Measurements from ENCODE around the gene VAMP5. TPM values are rescaled to one million over a fixed set of nuclear protein-coding genes. Genes with fewer than 3 reads are reported as not detected.
"Not testable (repeated sequence)": the region's sequence is repeated elsewhere in the genome, so short reads cannot be mapped to it uniquely, and the experiment has no call there.

VAMP5 gene
- total and polyA plus RNA-seq, 5 experiments from 2014 or later = 24.6 to 143 (median 135) TPM

GRCh38 chr2:85604568-85605339 is 20.5 kb downstream of the VAMP5 start:
- Mint-ChIP-seq H3K4me3 (peak overlapping the region in 7 of 10 donors; percentile 6 to 93 (median 50)), H3K27me3 (no peaks in the 10 kb centered on the region), H3K4me1 (peaks cover 24 to 54% (median 48%) of the 10 kb centered on the region in 4 donors), H3K36me3 (peaks cover 0 to 23% (median 4%) of the 10 kb centered on the region in 3 donors), H3K27ac (peak overlapping the region in 9 of 10 donors; percentile 3 to 67 (median 47)), H3K9me3 (no peaks in the 10 kb centered on the region)
- no peak for DNase-seq
- ATAC-seq = no peak
- POLR2A ChIA-PET = interaction anchor here (0.6 to 8.1 kb wide), 9 partner anchors 9 to 185 kb away, joined by 3 to 67 read pairs (median 5); partner anchors contain the start of genes RNF181, SH2D6, USP39 and VAMP5

DNA sequence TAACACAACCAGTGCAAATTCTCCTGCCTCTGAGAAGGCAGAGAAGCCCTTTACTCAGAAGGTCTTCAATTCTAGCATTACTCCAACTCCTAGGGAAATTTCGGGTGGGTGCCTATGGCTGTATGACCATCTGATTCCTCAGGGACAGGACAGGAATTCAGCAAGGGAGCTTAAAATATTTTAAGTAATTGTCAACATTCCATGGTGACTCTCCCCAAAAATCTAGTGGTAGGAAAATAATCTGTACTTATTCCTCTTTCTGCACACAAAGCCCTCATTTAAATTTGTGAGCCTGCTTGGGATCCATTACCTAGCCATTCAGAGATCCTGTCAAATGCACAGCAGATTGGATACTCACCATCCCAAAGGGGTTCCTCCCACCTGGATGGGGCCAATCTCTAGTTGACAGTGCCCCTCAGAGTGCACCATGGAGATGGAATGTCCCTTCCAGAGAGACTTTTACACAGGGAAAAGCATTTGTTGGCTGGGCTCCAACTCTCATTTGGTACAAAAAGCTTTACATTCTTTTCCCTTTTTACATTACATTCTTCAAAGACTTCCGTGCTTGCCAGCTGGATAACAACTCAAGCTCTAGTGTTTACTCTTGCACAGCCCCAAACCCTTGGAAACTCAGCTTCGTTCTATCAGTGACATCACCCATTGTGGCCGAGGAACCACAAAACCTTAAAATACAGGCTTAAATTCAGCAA is 21.3 kb downstream of the VAMP5 start:
- peak overlapping the region in 2 of 10 donors; percentile 45 to 59 for H3K27ac Mint-ChIP-seq
- POLR2A ChIA-PET = interaction anchor here (0.6 to 8.1 kb wide), 9 partner anchors 10 to 186 kb away, joined by 3 to 67 read pairs (median 5); partner anchors contain the start of genes MAT2A, RNF181, SH2D6 and USP39
- peaks cover 0 to 28% (median 4%) of the 10 kb centered on the region in 3 donors for H3K36me3 Mint-ChIP-seq
- H3K4me1 Mint-ChIP-seq = peaks cover 24 to 60% (median 51%) of the 10 kb centered on the region in 4 donors
- H3K27me3 Mint-ChIP-seq = no peaks in the 10 kb centered on the region
- ATAC-seq = no peak
- peak overlapping the region in 1 of 10 donors; percentile 55 for H3K4me3 Mint-ChIP-seq
- no peak for DNase-seq
- no peaks in the 10 kb centered on the region for H3K9me3 Mint-ChIP-seq

DNA sequence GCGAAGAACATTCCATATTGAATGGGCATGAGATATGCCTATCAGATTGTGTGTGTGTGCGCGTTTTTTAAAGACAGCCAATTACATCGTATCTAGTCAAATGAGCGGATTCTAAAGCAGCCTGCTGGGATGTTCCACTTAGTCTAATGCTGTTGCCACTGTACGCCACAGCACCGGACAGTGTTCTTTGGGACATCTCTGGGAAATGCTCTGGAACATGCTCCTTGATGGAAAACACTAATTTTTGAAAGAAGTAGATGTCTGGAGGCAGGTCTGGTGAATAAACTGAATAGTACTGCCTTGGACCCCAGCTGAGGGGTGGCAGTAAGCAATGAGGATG is 21.9 kb downstream of the VAMP5 start:
- Mint-ChIP-seq H3K27ac (peak overlapping the region in 1 of 10 donors; percentile 45), H3K9me3 (no peaks in the 10 kb centered on the region), H3K27me3 (no peaks in the 10 kb centered on the region), H3K4me3 (no peak overlapping the region), H3K4me1 (peaks cover 24 to 60% (median 51%) of the 10 kb centered on the region in 4 donors), H3K36me3 (peaks cover 0 to 28% (median 4%) of the 10 kb centered on the region in 3 donors)
- no peak for DNase-seq
- POLR2A ChIA-PET = interaction anchor here (1.1 to 8.1 kb wide), 6 partner anchors 9 to 187 kb away, joined by 3 to 67 read pairs (median 10); partner anchors contain the start of genes MAT2A, RNF181, SH2D6 and USP39
- ATAC-seq = no peak

- Mint-ChIP-seq H3K36me3 (peaks cover 0 to 28% (median 4%) of the 10 kb centered on the region in 3 donors), H3K9me3 (no peaks in the 10 kb centered on the region), H3K27ac (peak overlapping the region in 5 of 10 donors; percentile 33 to 60 (median 48)), H3K4me1 (peaks cover 23 to 59% (median 51%) of the 10 kb centered on the region in 4 donors), H3K27me3 (no peaks in the 10 kb centered on the region), H3K4me3 (peak overlapping the region in 3 of 10 donors; percentile 14 to 52 (median 44))
- POLR2A ChIA-PET = interaction anchor here (0.5 to 2.5 kb wide), 5 partner anchors 12 to 69 kb away, joined by 3 to 12 read pairs (median 3); partner anchors contain the start of genes MAT2A and RNF181
- ATAC-seq (no peak), DNase-seq (no peak)
Observed at GRCh38 chr2:85607268-85608215, 23.3 kb downstream of the VAMP5 start.

GRCh38 chr2:85611217-85611704 is 27.0 kb downstream of the VAMP5 start:
- peak overlapping the region; percentile 91 to 99 (median 98) for H3K4me3 Mint-ChIP-seq
- H3K27ac Mint-ChIP-seq = peak overlapping the region; percentile 72 to 98 (median 95)
- H3K4me1 Mint-ChIP-seq = peaks cover 12 to 43% (median 33%) of the 10 kb centered on the region in 4 donors
- H3K9me3 Mint-ChIP-seq = no peaks in the 10 kb centered on the region
- no peaks in the 10 kb centered on the region for H3K27me3 Mint-ChIP-seq
- peak; percentile 23 to 25 for ATAC-seq
- DNase-seq = peak in 2 of 10 donors; percentile 25 to 30
- POLR2A ChIA-PET = interaction anchor here (0.7 to 2.8 kb wide), 16 partner anchors 10 to 891 kb away, joined by 3 to 31 read pairs (median 6); partner anchors contain the start of genes ELMOD3, GGCX, KDM3A and MAT2A
- H3K36me3 Mint-ChIP-seq = peaks cover 0 to 28% (median 4%) of the 10 kb centered on the region in 3 donors

DNA sequence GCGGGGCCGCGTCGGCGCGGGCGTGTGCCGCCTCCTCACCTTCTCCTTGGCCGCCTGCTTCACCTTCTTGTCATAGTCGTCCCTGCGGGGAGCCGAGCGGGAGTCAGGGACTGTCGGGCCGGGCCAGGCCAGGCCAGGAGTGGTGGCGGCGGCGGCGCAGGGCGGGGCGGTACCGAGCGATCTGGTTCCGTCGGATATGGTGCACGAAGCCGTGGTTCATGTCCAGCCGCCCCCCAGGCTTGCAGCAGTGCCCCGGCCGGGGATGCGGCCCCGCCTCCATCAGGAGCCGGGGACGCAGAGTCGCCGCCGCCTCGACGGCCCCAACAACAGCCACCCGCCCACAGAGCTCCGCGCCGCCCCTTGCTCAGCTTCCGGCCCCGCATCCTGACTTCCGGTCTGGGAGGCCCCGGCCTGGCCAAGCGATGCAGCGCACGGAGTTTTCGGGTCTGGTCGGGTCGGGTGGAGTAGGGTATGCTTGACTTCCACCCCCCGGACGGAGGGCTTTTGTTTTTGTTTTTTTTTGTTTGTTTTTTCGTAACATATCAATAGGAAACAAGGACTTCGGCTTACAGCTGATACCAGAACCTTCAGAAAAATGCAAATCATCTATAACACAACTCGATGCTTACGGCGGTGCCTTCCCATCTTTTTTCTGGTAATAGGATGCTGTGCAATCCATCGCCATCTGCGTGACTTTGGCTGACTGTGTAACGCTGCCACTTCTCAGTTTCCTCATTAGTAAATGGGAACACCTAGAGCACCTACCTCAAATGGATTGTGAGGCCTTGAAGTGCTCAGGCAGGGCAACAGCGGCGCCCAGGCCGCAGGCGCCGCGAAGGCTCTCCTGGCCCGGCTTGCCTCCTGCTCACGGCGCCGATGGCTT is 27.7 kb downstream of the VAMP5 start, which contains the start of gene C2orf68:
TSS of gene C2orf68 (minus strand) at position 362 of the 883 bp plus-strand sequence. CDS start at position 280, 82 bp downstream.
- Mint-ChIP-seq H3K9me3 (no peaks in the 10 kb centered on the region), H3K27ac (peak within 1 kb of the TSS; percentile 72 to 98 (median 95)), H3K36me3 (peaks cover 0 to 27% (median 4%) of the 10 kb centered on the region in 3 donors), H3K27me3 (no peaks in the 10 kb centered on the region), H3K4me3 (peak within 1 kb of the TSS; percentile 91 to 99 (median 98)), H3K4me1 (peaks cover 12 to 42% (median 32%) of the 10 kb centered on the region in 4 donors)
- POLR2A ChIA-PET = interaction anchor here (0.6 to 2.8 kb wide), 20 partner anchors 9 to 890 kb away, joined by 3 to 31 read pairs (median 6); partner anchors contain the start of genes ELMOD3, GGCX, KDM3A and MAT2A
- ATAC-seq = peak; percentile 60 to 63
- peak; percentile 65 to 89 (median 77) for DNase-seq

- ATAC-seq (no peak), DNase-seq (no peak)
- Mint-ChIP-seq H3K9me3 (no peaks in the 10 kb centered on the region), H3K36me3 (peaks cover 0 to 21% (median under 1%) of the 10 kb centered on the region in 3 donors), H3K27me3 (no peaks in the 10 kb centered on the region), H3K4me3 (peak overlapping the region in 5 of 10 donors; percentile 3 to 69 (median 46)), H3K4me1 (peaks cover 7 to 49% (median 33%) of the 10 kb centered on the region in 4 donors), H3K27ac (peak overlapping the region in 5 of 10 donors; percentile 20 to 78 (median 50))
- POLR2A ChIA-PET = interaction anchor here (0.6 to 2.8 kb wide), 5 partner anchors 10 to 75 kb away, joined by 3 to 23 read pairs (median 3); partner anchors contain the start of genes MAT2A and TMEM150A
Observed at GRCh38 chr2:85613717-85614515, 29.7 kb downstream of the VAMP5 start.

DNA sequence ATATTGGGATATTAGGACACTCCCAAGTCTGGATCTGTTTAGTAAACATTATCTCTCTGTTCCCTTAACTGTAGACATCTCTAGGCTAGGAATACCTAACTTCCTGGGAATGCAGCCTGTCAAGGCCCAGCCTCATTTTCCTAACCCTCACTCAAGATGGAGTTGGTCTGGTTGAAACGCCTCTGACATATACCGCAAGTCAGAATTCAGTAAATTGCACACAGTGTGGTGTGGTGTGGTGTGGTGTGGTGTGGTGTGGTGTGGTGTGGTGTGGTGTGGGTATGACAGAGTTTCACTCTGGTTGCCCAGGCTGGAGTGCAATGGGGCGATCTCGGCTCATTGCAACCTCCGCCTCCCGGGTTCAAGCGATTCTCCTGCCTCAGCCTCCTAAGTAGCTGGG is 30.5 kb downstream of the VAMP5 start:
- Mint-ChIP-seq H3K27ac (peak overlapping the region in 4 of 10 donors; percentile 34 to 61 (median 52)), H3K4me3 (peak overlapping the region in 3 of 10 donors; percentile 42 to 60 (median 48)), H3K4me1 (peaks cover 6 to 47% (median 32%) of the 10 kb centered on the region in 4 donors), H3K36me3 (peaks cover 0 to 24% (median 0%) of the 10 kb centered on the region in 3 donors)
- H3K27me3 Mint-ChIP-seq, DNase-seq, H3K9me3 Mint-ChIP-seq, ATAC-seq: not testable (repeated sequence)
- POLR2A ChIA-PET = interaction anchor here (0.8 to 2.7 kb wide), 6 partner anchors 8 to 31 kb away, joined by 3 to 10 read pairs (median 6); partner anchors contain the start of genes RNF181, TMEM150A and VAMP5

DNA sequence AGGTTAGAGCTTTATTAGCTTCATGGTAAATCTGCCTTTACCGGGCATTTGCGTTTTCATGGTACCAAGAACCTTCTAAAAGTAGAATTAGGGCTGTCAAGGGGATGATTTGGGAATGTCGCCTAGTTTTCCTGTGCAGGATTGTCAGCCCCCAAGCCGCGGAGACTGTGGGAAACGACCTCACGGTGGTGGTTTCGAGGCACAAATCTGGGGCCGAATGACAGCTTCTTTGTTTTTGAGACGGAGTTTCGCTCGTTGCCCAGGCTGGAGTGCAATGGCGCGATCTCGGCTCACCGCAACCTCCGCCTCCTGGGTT is 31.1 kb downstream of the VAMP5 start:
- Mint-ChIP-seq H3K4me1 (peaks cover 6 to 43% (median 30%) of the 10 kb centered on the region in 4 donors), H3K9me3 (no peaks in the 10 kb centered on the region), H3K36me3 (peaks cover 0 to 23% (median 0%) of the 10 kb centered on the region in 3 donors), H3K27ac (peak overlapping the region in 9 of 10 donors; percentile 55 to 98 (median 96)), H3K27me3 (no peaks in the 10 kb centered on the region), H3K4me3 (peak overlapping the region in 6 of 10 donors; percentile 94 to 98 (median 96))
- DNase-seq (no peak), ATAC-seq (no peak)
- POLR2A ChIA-PET = interaction anchor here (0.7 to 2.7 kb wide), 10 partner anchors 9 to 288 kb away, joined by 3 to 10 read pairs (median 6); partner anchors contain the start of genes MAT2A, RNF181, TGOLN2 and TMEM150A
